HCT116 (cell line): Measurements from ENCODE around the gene COA1. TPM values are rescaled to one million over a fixed set of nuclear protein-coding genes. Genes with fewer than 3 reads are reported as not detected.

Experiments
- ATAC-seq: fragments of 200-7000 bp; cut with Tn5 transposase; 2 replicates; pipeline ENCODE4 v1.9.1; 2020; ENCODE audit warnings: mild to moderate bottlenecking, moderate library complexity
- BruUV-seq: library from RNA; stranded (reverse); fragments of 400-500 nt; replicated peaks from 2 replicates; lab custom pipeline; 2021; lab: Mats Ljungman, UMichigan
- CTCF ChIA-PET: fragments of 300-600 bp; sonication (Branson Sonifier 250); formaldehyde crosslinking; loops from one replicate; lab custom pipeline; 2021; ENCODE audit warnings: antibody characterized with exemption; lab: Charles Lee
- POLR2A ChIA-PET: fragments of 300-600, 350-600 bp; sonication (Branson Sonifier 250); formaldehyde crosslinking; loops from one replicate; lab custom pipeline; 2021; ENCODE audit warnings: antibody characterized with exemption; lab: Charles Lee
- RAD21 ChIA-PET, 2 experiments: fragments of 300-600 bp; sonication (Branson Sonifier 250); formaldehyde crosslinking; loops; one replicate each; lab custom pipeline; 2023; ENCODE audit warnings: low total read pairs in 2 of 2; ENCODE audit not compliant: uncharacterized antibody in 2 of 2, unreplicated experiment in 2 of 2, low non-redundant PET in 1 of 2; lab: Charles Lee
- DNase-seq: peaks from one replicate; pipeline ENCODE4 v3.0.0-alpha.2; 2010; ENCODE audit warnings: low read depth, low spot score
- H2AFZ ChIP-seq: fragments of 200-600 bp; shearing (Covaris generic), sonication (generic); 2 replicates; pipeline ENCODE4 v1.6.1; 2017; ENCODE audit warnings: low read depth, mixed run types, mixed read lengths, antibody characterized with exemption, low read length; ENCODE audit not compliant: poor library complexity, severe bottlenecking
- H3K27ac ChIP-seq: 2 replicates; pipeline ENCODE4 v1.5.1; 2012; ENCODE audit warnings: low read depth, low read length
- H3K27me3 ChIP-seq: fragments of 200-600 bp; sonication (generic); 2 replicates; pipeline ENCODE4 v1.6.1; 2016; ENCODE audit warnings: mixed run types, low read length, mixed read lengths; ENCODE audit not compliant: insufficient read depth
- H3K36me3 ChIP-seq, 2 experiments: fragments of 200-500 bp in 1 of 2; fragments of 200-600 bp in 1 of 2; sonication (Bioruptor generic) in 1 of 2; sonication (generic) in 1 of 2; 2 replicates each; pipeline versions ENCODE4 v1.5.1 to v1.6.1; 2014 to 2016; ENCODE audit warnings: low read length in 2 of 2, inconsistent platforms in 1 of 2, mixed read lengths in 1 of 2, mixed run types in 1 of 2; ENCODE audit not compliant: insufficient read depth in 2 of 2, control insufficient read depth in 1 of 2
- H3K4me1 ChIP-seq, 2 experiments: fragments of 200-600 bp in 1 of 2; sonication (generic) in 1 of 2; 2 replicates each; pipeline versions ENCODE4 v1.5.1 to v1.6.1; 2012 to 2017; ENCODE audit warnings: low read length in 2 of 2, inconsistent platforms in 1 of 2, mild to moderate bottlenecking in 1 of 2, mixed read lengths in 1 of 2, mixed run types in 1 of 2, moderate library complexity in 1 of 2; ENCODE audit not compliant: insufficient read depth in 2 of 2, control insufficient read depth in 1 of 2
- H3K4me2 ChIP-seq: fragments of 200-600 bp; sonication (generic); 2 replicates; pipeline ENCODE4 v1.6.1; 2017; ENCODE audit warnings: mixed run types, low read length, mixed read lengths
- H3K4me3 ChIP-seq, 2 experiments: fragments of 200-600 bp in 1 of 2; sonication (generic) in 1 of 2; replicated peaks in 1 of 2; 2 replicates each; pipeline ENCODE4 v1.5.1; 2011 to 2016; ENCODE audit warnings: low read length in 2 of 2, control low read depth in 1 of 2, low read depth in 1 of 2, mild to moderate bottlenecking in 1 of 2, mixed read lengths in 1 of 2, mixed run types in 1 of 2
- H3K79me2 ChIP-seq: fragments of 200-600 bp; sonication (generic); 2 replicates; pipeline ENCODE4 v1.6.1; 2017; ENCODE audit warnings: mild to moderate bottlenecking, mixed run types, low read length, moderate library complexity, mixed read lengths; ENCODE audit not compliant: insufficient read depth
- H3K9ac ChIP-seq: fragments of 200-600 bp; sonication (generic); 2 replicates; pipeline ENCODE4 v1.6.1; 2016; ENCODE audit warnings: low read length, mixed read lengths
- H3K9me2 ChIP-seq: fragments of 200-600 bp; sonication (generic), shearing (Covaris generic); 2 replicates; pipeline ENCODE4 v1.6.1; 2017; ENCODE audit warnings: mixed run types, mild to moderate bottlenecking, moderate library complexity; ENCODE audit not compliant: insufficient read depth
- H3K9me3 ChIP-seq, 2 experiments: fragments of 200-500 bp in 1 of 2; fragments of 200-600 bp in 1 of 2; sonication (Bioruptor generic) in 1 of 2; sonication (generic) in 1 of 2; 2 replicates each; pipeline ENCODE4 v1.6.1; 2014 to 2017; ENCODE audit warnings: low read length in 2 of 2, mixed read lengths in 2 of 2, inconsistent platforms in 1 of 2, low read depth in 1 of 2, mild to moderate bottlenecking in 1 of 2, mixed run types in 1 of 2, moderate library complexity in 1 of 2; ENCODE audit not compliant: control insufficient read depth in 1 of 2, insufficient read depth in 1 of 2
- H4K20me1 ChIP-seq: fragments of 200-600 bp; sonication (generic), shearing (Covaris generic); 2 replicates; pipeline ENCODE4 v1.6.1; 2017; ENCODE audit warnings: mixed run types, mild to moderate bottlenecking, moderate library complexity; ENCODE audit not compliant: insufficient read depth
- ATF3 ChIP-seq: IDR thresholded peaks from 2 replicates; pipeline ENCODE4 v1.6.1; 2012
- CBX3 ChIP-seq: IDR thresholded peaks from 2 replicates; pipeline ENCODE4 v1.6.1; 2012; ENCODE audit warnings: low read depth
- CTCF ChIP-seq, 3 experiments: fragments of 200-600 bp in 1 of 3; sonication (generic) in 1 of 3; IDR thresholded peaks in 2 of 3; conservative IDR thresholded peaks in 1 of 3; 2 replicates each; pipeline ENCODE4 v1.5.1; 2012 to 2017; ENCODE audit warnings: low read depth in 2 of 3, low read length in 2 of 3, antibody characterized with exemption in 1 of 3, borderline replicate concordance in 1 of 3, control low read depth in 1 of 3, mild to moderate bottlenecking in 1 of 3, mixed read lengths in 1 of 3, mixed run types in 1 of 3, moderate library complexity in 1 of 3; ENCODE audit not compliant: insufficient read depth in 1 of 3
- EGR1 ChIP-seq: IDR thresholded peaks from 2 replicates; pipeline ENCODE4 v1.6.1; 2012; ENCODE audit warnings: low read depth
- ELF1 ChIP-seq: IDR thresholded peaks from 2 replicates; pipeline ENCODE4 v1.6.1; 2012; ENCODE audit warnings: low read depth, borderline replicate concordance
- EZH2phosphoT487 ChIP-seq: fragments of 200-600 bp; IDR thresholded peaks from 2 replicates; pipeline ENCODE4 v1.6.1; 2018; ENCODE audit warnings: antibody characterized with exemption, borderline replicate concordance
- MAX ChIP-seq: IDR thresholded peaks from 2 replicates; pipeline ENCODE4 v1.6.1; 2012
- POLR2A ChIP-seq: IDR thresholded peaks from 2 replicates; pipeline ENCODE4 v1.7.0; 2011; ENCODE audit warnings: borderline replicate concordance; ENCODE audit not compliant: insufficient read depth, insufficient read length; ENCODE audit errors: extremely low read depth
- RAD21 ChIP-seq: IDR thresholded peaks from 2 replicates; pipeline ENCODE4 v1.6.1; 2012; ENCODE audit warnings: low read depth, mild to moderate bottlenecking
- SIN3A ChIP-seq: IDR thresholded peaks from 2 replicates; pipeline ENCODE4 v1.6.1; 2012; ENCODE audit warnings: low read depth
- SP1 ChIP-seq: IDR thresholded peaks from 2 replicates; pipeline ENCODE4 v1.6.1; 2012; ENCODE audit warnings: low read depth
- TCF7L2 ChIP-seq: IDR thresholded peaks from 2 replicates; pipeline ENCODE4 v1.7.0; 2011; ENCODE audit warnings: borderline replicate concordance, inconsistent platforms; ENCODE audit not compliant: insufficient read depth, insufficient read length; ENCODE audit errors: extremely low read depth
- YY1 ChIP-seq: IDR thresholded peaks from 2 replicates; pipeline ENCODE4 v1.6.1; 2011; ENCODE audit warnings: low read length, low read depth, moderate library complexity, mild to moderate bottlenecking; ENCODE audit not compliant: insufficient replicate concordance; ENCODE audit errors: extremely low read depth
- ZBTB33 ChIP-seq: IDR thresholded peaks from 2 replicates; pipeline ENCODE4 v1.6.1; 2011; ENCODE audit warnings: mild to moderate bottlenecking, low read length, moderate library complexity; ENCODE audit not compliant: insufficient replicate concordance; ENCODE audit errors: extremely low read depth
- intact Hi-C: fragments of 100-400 bp; cut with micrococcal nuclease; formaldehyde crosslinking; loops from 2 replicates; pipeline ENCODE4 v1.10.0; 2022
- total RNA-seq: library from RNA; stranded (reverse); gene quantifications from one replicate; pipeline ENCODE4 v1.2.1, GENCODE V29; 2021; ENCODE audit not compliant: unreplicated experiment

Gene COA1
- total RNA-seq, 1 experiment from 2014 or later: 78.5 TPM

- no peak for TF ChIP-seq ZBTB33
- TF ChIP-seq EGR1: no peak
- TF ChIP-seq, all 23 proteins: peak for 0
These were observed 103.3 kb downstream of the COA1 start (continued) for GRCh38 chr7:43625980-43626379.

- no peak overlapping the region for H2AFZ ChIP-seq
- ChIA-PET CTCF (no interaction called here), RAD21 (no interaction called here), POLR2A (no interaction called here)
- BruUV-seq: no TSS peak
- peaks cover 13 to 16% of the 10 kb centered on the region in 2 experiments; a peak in 3 of 4 replicates for H3K36me3 ChIP-seq
- no peak overlapping the region for H3K27ac ChIP-seq
- no peak overlapping the region for H3K4me2 ChIP-seq
- intact Hi-C loops: no loop called here
- H3K9ac ChIP-seq: no peak overlapping the region
- no peaks in the 10 kb centered on the region for H3K79me2 ChIP-seq
- DNase-seq: no peak
- no peaks in the 10 kb centered on the region for H4K20me1 ChIP-seq
- no peak for TF ChIP-seq YY1
- TF ChIP-seq, all 23 proteins: peak for 0
- Histone ChIP-seq H3K4me3 (no peak overlapping the region), H3K9me2 (no peaks in the 10 kb centered on the region), H3K4me1 (no peaks in the 10 kb centered on the region), H3K9me3 (no peaks in the 10 kb centered on the region), H3K27me3 (no peaks in the 10 kb centered on the region)
- 0 out of 2 replicates have a peak, but pooled peaks have one; percentile 22 for ATAC-seq
These were observed 103.9 kb downstream of the COA1 start for GRCh38 chr7:43625453-43625852.

GRCh38 chr7:43624156-43624555, 105.2 kb downstream of the COA1 start:
- intact Hi-C loops: no loop called here
- Histone ChIP-seq H3K4me2 (no peak overlapping the region), H3K27me3 (no peaks in the 10 kb centered on the region), H3K79me2 (no peaks in the 10 kb centered on the region), H3K4me3 (no peak overlapping the region), H3K9me3 (no peaks in the 10 kb centered on the region), H3K4me1 (peaks cover 11% of the 10 kb centered on the region in 2 experiments), H3K9ac (no peak overlapping the region), H3K27ac (no peak overlapping the region), H3K9me2 (no peaks in the 10 kb centered on the region), H4K20me1 (no peaks in the 10 kb centered on the region), H2AFZ (no peak overlapping the region), H3K36me3 (peaks cover 11 to 16% of the 10 kb centered on the region in 2 experiments; a peak in 3 of 4 replicates)
- CTCF ChIA-PET: no interaction called here
- no TSS peak for BruUV-seq
- no peak for ATAC-seq
- RAD21 ChIA-PET: no interaction called here
- no peak for TF ChIP-seq EZH2phosphoT487
- no peak for TF ChIP-seq EGR1
- no peak for TF ChIP-seq RAD21
- TF ChIP-seq YY1: no peak
- no peak for TF ChIP-seq ATF3
- TF ChIP-seq CBX3: no peak
- TF ChIP-seq SIN3A: no peak
- no peak for TF ChIP-seq CTCF (IDR thresholded peaks at IDR 0.05 in 2 of 3, conservative IDR thresholded peaks at IDR 0.05 in 1 of 3; ENCODE audit: borderline replicate concordance in 1 of 3, insufficient read depth in 1 of 3, low read depth in 2 of 3, low read length in 2 of 3)
- TF ChIP-seq TCF7L2: no peak
- no peak for TF ChIP-seq SP1
- no peak for TF ChIP-seq ELF1
- no peak for TF ChIP-seq POLR2A
- no peak for TF ChIP-seq MAX
- DNase-seq: no peak
- POLR2A ChIA-PET: no interaction called here
